ENCODE data around the gene EXOC1. TPM values are rescaled to one million over a fixed set of nuclear protein-coding genes. Genes with fewer than 3 reads are reported as not detected.
"Not testable (repeated sequence)": the region's sequence is repeated elsewhere in the genome, so short reads cannot be mapped to it uniquely, and the experiment has no call there.

Gene EXOC1
- 9.1 and 13.8 TPM in 2 replicates for total RNA-seq (2014; rRNA removed; shearing (Covaris generic); ENCODE audit: low replicate concordance)

GRCh38 chr4:55853484-55854046, at the start of gene EXOC1:
TSS of gene EXOC1 (plus strand) at chr4:55853648. CDS start at chr4:55858324, 4,676 bp downstream.
- in situ Hi-C loops (cut with HindIII; ENCODE audit: low pct_unique_long_range_greater_than_20kb, low sequenced_read_pairs) = no loop called here
- DNase-seq (ENCODE audit: low read depth) = peak; percentile 85

- no peak for DNase-seq (ENCODE audit: low read depth)
- in situ Hi-C loops (cut with HindIII; ENCODE audit: low pct_unique_long_range_greater_than_20kb, low sequenced_read_pairs) = no loop called here
Observed at GRCh38 chr4:55807556-55807955, 45.9 kb upstream of the EXOC1 start.

GRCh38 chr4:55808186-55808585, 45.3 kb upstream of the EXOC1 start:
- no peak for DNase-seq (ENCODE audit: low read depth)
- in situ Hi-C loops (cut with HindIII; ENCODE audit: low pct_unique_long_range_greater_than_20kb, low sequenced_read_pairs) = no loop called here

- in situ Hi-C loops (cut with HindIII; ENCODE audit: low pct_unique_long_range_greater_than_20kb, low sequenced_read_pairs) = no loop called here
- no peak for DNase-seq (ENCODE audit: low read depth)
Observed at GRCh38 chr4:55808632-55809031, 44.8 kb upstream of the EXOC1 start.

GRCh38 chr4:55817691-55818090, 35.8 kb upstream of the EXOC1 start:
- no peak for DNase-seq (ENCODE audit: low read depth)
- in situ Hi-C loops (cut with HindIII; ENCODE audit: low pct_unique_long_range_greater_than_20kb, low sequenced_read_pairs) = no loop called here

- in situ Hi-C loops (cut with HindIII; ENCODE audit: low pct_unique_long_range_greater_than_20kb, low sequenced_read_pairs) = no loop called here
- no peak for DNase-seq (ENCODE audit: low read depth)
Observed at GRCh38 chr4:55819634-55820033, 33.8 kb upstream of the EXOC1 start, which contains the start of gene EXOC1L. TSS of gene EXOC1L (plus strand) at chr4:55819790. CDS start at chr4:55820027, 237 bp downstream.

- DNase-seq (ENCODE audit: low read depth) = no peak
- in situ Hi-C loops (cut with HindIII; ENCODE audit: low pct_unique_long_range_greater_than_20kb, low sequenced_read_pairs) = no loop called here
Observed at GRCh38 chr4:55820279-55820678, 33.2 kb upstream of the EXOC1 start.

GRCh38 chr4:55822329-55822728, 31.1 kb upstream of the EXOC1 start:
- no peak for DNase-seq (ENCODE audit: low read depth)
- in situ Hi-C loops (cut with HindIII; ENCODE audit: low pct_unique_long_range_greater_than_20kb, low sequenced_read_pairs) = no loop called here

GRCh38 chr4:55824865-55825264, 28.6 kb upstream of the EXOC1 start:
- DNase-seq (ENCODE audit: low read depth) = no peak
- in situ Hi-C loops (cut with HindIII; ENCODE audit: low pct_unique_long_range_greater_than_20kb, low sequenced_read_pairs) = no loop called here

GRCh38 chr4:55826986-55827385, 26.5 kb upstream of the EXOC1 start:
- DNase-seq (ENCODE audit: low read depth) = no peak
- in situ Hi-C loops (cut with HindIII; ENCODE audit: low pct_unique_long_range_greater_than_20kb, low sequenced_read_pairs) = no loop called here

GRCh38 chr4:55827582-55827981, 25.9 kb upstream of the EXOC1 start:
- in situ Hi-C loops (cut with HindIII; ENCODE audit: low pct_unique_long_range_greater_than_20kb, low sequenced_read_pairs) = no loop called here
- no peak for DNase-seq (ENCODE audit: low read depth)

GRCh38 chr4:55830048-55830447, 23.4 kb upstream of the EXOC1 start:
- DNase-seq (ENCODE audit: low read depth) = no peak
- in situ Hi-C loops (cut with HindIII; ENCODE audit: low pct_unique_long_range_greater_than_20kb, low sequenced_read_pairs) = no loop called here

GRCh38 chr4:55830716-55831115, 22.7 kb upstream of the EXOC1 start:
- DNase-seq (ENCODE audit: low read depth) = no peak
- in situ Hi-C loops (cut with HindIII; ENCODE audit: low pct_unique_long_range_greater_than_20kb, low sequenced_read_pairs) = no loop called here

GRCh38 chr4:55834086-55834795, 19.2 kb upstream of the EXOC1 start:
- in situ Hi-C loops (cut with HindIII; ENCODE audit: low pct_unique_long_range_greater_than_20kb, low sequenced_read_pairs) = no loop called here
- DNase-seq (ENCODE audit: low read depth) = no peak

- in situ Hi-C loops (cut with HindIII; ENCODE audit: low pct_unique_long_range_greater_than_20kb, low sequenced_read_pairs) = no loop called here
- no peak for DNase-seq (ENCODE audit: low read depth)
Observed at GRCh38 chr4:55837903-55838302, 15.5 kb upstream of the EXOC1 start.

GRCh38 chr4:55838356-55838755, 15.1 kb upstream of the EXOC1 start:
- no peak for DNase-seq (ENCODE audit: low read depth)
- in situ Hi-C loops (cut with HindIII; ENCODE audit: low pct_unique_long_range_greater_than_20kb, low sequenced_read_pairs) = no loop called here

- DNase-seq (ENCODE audit: low read depth) = no peak
- in situ Hi-C loops (cut with HindIII; ENCODE audit: low pct_unique_long_range_greater_than_20kb, low sequenced_read_pairs) = no loop called here
Observed at GRCh38 chr4:55838952-55839351, 14.5 kb upstream of the EXOC1 start.

GRCh38 chr4:55840956-55841355, 12.5 kb upstream of the EXOC1 start:
- no peak for DNase-seq (ENCODE audit: low read depth)
- in situ Hi-C loops (cut with HindIII; ENCODE audit: low pct_unique_long_range_greater_than_20kb, low sequenced_read_pairs) = no loop called here

GRCh38 chr4:55841373-55842239, 11.8 kb upstream of the EXOC1 start:
- in situ Hi-C loops (cut with HindIII; ENCODE audit: low pct_unique_long_range_greater_than_20kb, low sequenced_read_pairs); DNase-seq (ENCODE audit: low read depth): not testable (repeated sequence)
